ENCODE data around the gene NINJ1. TPM values are rescaled to one million over a fixed set of nuclear protein-coding genes. Genes with fewer than 3 reads are reported as not detected.

Gene NINJ1
- total RNA-seq, 1 donor from 2014 or later, result 11.0 TPM

DNA sequence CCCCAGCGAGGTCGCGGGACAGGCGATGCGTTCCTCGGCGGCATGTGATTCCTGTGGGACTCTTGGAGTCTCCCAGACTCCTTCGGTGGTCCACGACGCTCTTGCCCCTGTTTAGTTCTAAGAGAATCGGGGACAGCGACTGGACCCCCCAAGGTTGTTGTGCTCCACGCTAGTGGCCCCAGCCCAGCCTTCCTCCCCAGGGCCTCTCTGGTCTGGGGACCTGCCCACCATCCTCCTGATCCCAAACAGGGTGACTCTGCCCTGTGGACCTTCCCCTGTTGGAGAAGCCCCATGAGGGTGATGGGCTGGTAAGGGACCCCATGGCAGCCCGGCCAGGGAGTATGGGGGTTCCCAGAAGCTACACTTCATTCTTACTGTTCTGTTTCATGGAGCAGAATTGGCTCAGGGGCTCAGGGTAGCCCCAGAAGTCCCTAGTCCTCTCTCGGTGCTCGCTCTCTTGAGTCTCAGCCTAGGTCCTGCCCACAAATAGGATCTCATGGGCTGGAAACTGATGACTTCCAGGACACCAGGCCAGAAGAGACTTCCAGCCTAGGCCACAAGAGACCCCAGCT lies 37.2 kb downstream of the NINJ1 start:
- Mint-ChIP-seq H3K27ac (peak overlapping the region; percentile 78), H3K9me3 (no peaks in the 10 kb centered on the region), H3K36me3 (ENCODE audit: low read depth) (peaks cover 3% of the 10 kb centered on the region), H3K4me3 (peak overlapping the region; percentile 84), H3K4me1 (peaks cover 71% of the 10 kb centered on the region), H3K27me3 (no peaks in the 10 kb centered on the region)
- no peak for TF ChIP-seq CTCF (IDR thresholded peaks at IDR 0.05)
- intact Hi-C loops (cut with micrococcal nuclease), result loop anchor here (1.0 to 10.0 kb wide), 4 partner anchors 37 to 358 kb away; partner anchors contain the start of genes FAM120A, FAM120AOS and NINJ1
- ChIA-PET POLR2A (interaction anchor here (0.6 to 4.7 kb wide), 6 partner anchors 10 to 357 kb away, joined by 3 to 53 read pairs (median 12); partner anchors contain the start of gene SUSD3), CTCF (interaction anchor here (1.1 kb wide), 1 partner anchor 12 kb away, joined by 4 read pairs; no protein-coding TSS in a partner anchor)
- DNase-seq (no peak), ATAC-seq (ENCODE audit: low read depth) (no peak)

DNA sequence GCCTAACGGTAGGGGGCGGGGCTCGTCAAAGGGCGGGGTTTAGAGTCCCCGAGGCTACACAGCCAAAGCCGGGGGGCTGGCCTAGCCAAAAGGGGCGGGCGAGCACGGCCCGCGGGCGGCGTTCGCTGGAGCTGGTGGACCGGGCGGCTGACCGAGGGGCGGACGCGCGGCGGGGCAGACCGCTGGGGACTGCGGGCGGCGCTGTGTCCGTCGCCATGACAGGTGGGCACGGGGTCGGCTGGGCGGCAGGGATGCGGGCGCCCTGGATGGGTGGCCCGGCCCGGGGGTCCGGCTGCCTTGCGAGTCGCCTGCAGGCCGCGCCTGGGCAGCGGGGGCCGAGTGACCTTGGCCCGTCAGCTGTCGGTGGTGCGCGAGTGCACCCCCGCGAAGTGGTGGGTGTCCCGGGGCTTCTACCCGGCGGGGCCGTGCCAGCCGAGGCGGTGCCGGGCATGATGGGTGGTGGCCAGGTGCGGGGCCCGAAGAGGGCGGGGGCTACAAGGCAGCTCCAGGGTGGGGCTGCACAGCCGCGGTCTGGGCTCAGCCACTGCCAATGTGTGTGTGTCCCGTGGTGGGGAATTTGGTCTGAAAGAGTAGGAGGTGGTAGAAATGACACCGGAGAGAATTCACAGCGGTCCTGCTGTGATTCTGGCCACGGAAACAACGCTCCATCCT lies 37.8 kb downstream of the NINJ1 start, which contains the start of gene CARD19:
Gene CARD19 (plus strand): TSS at position 87 of the 672 bp plus-strand sequence. CDS start 129 bp downstream, at position 216.
- ATAC-seq (ENCODE audit: low read depth), result no peak
- POLR2A ChIA-PET, result interaction anchor here (0.5 to 4.7 kb wide), 16 partner anchors 8 to 426 kb away, joined by 3 to 53 read pairs (median 4); partner anchors contain the start of genes IPPK, NINJ1 and SUSD3
- H3K9me3 Mint-ChIP-seq, result peaks cover under 1% of the 10 kb centered on the region

GRCh38 chr9:93095205-93096130 lies 38.6 kb downstream of the NINJ1 start:
- peaks cover 83% of the 10 kb centered on the region for H3K4me1 Mint-ChIP-seq
- peak; percentile 79 for ATAC-seq (ENCODE audit: low read depth)
- no peaks in the 10 kb centered on the region for H3K27me3 Mint-ChIP-seq
- H3K27ac Mint-ChIP-seq, result peak overlapping the region; percentile 99
- peak; percentile 100 for DNase-seq
- no peak for TF ChIP-seq CTCF (IDR thresholded peaks at IDR 0.05)
- peaks cover 5% of the 10 kb centered on the region for H3K36me3 Mint-ChIP-seq (ENCODE audit: low read depth)
- ChIA-PET CTCF (interaction anchor here (1.1 kb wide), 1 partner anchor 14 kb away, joined by 4 read pairs; no protein-coding TSS in a partner anchor), POLR2A (interaction anchor here (0.6 to 4.7 kb wide), 23 partner anchors 9 to 425 kb away, joined by 3 to 53 read pairs (median 4); partner anchors contain the start of genes FAM120AOS, IPPK, NINJ1 and SUSD3)
- H3K9me3 Mint-ChIP-seq, result peaks cover 4% of the 10 kb centered on the region
- peak overlapping the region; percentile 86 for H3K4me3 Mint-ChIP-seq
- intact Hi-C loops (cut with micrococcal nuclease), result loop anchor here (1.0 to 10.0 kb wide), 9 partner anchors 31 to 471 kb away; partner anchors contain the start of genes FAM120A, FAM120AOS, NINJ1 and ZNF484

More for the DNA sequence above, 37.8 kb downstream of the NINJ1 start, which contains the start of gene CARD19:
- H3K4me3 Mint-ChIP-seq, result peak within 1 kb of the TSS; percentile 86
- no peaks in the 10 kb centered on the region for H3K27me3 Mint-ChIP-seq
- CTCF ChIA-PET, result interaction anchor here (1.1 kb wide), 1 partner anchor 13 kb away, joined by 4 read pairs; no protein-coding TSS in a partner anchor
- peaks cover 77% of the 10 kb centered on the region for H3K4me1 Mint-ChIP-seq
- no peak for TF ChIP-seq CTCF (IDR thresholded peaks at IDR 0.05)
- peaks cover 5% of the 10 kb centered on the region for H3K36me3 Mint-ChIP-seq (ENCODE audit: low read depth)
- DNase-seq, result no peak
- peak within 1 kb of the TSS; percentile 99 for H3K27ac Mint-ChIP-seq
- intact Hi-C loops (cut with micrococcal nuclease), result loop anchor here (1.0 to 10.0 kb wide), 4 partner anchors 38 to 359 kb away; partner anchors contain the start of genes FAM120A, FAM120AOS and NINJ1

DNA sequence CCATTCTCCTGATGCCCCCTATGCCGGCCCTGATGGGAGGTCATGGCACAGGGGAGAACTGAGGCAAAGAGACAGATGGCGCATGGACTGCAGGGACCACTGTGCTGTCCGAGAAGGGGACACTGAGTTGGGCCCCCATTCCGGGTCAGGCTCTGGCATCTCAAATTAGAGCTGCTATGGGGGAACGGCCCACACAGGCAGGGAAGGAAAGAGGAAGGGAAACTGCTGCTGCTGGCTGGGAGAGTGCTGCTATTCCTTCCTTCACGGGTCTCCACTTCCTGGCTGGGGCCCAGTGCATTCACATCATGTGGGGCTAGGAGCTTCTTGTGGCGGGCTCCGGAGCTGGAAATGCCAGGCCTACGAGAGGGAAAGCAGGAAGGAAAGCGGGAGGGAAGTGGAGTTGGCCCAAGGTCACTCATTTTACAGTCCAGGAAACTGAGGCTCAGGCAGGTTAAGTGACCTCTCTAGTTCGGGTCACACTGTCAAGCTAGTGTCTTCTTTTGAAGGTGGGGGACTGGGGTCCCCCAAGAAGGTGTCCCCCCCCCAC lies 39.3 kb downstream of the NINJ1 start:
- CTCF ChIA-PET, result no interaction called here
- intact Hi-C loops (cut with micrococcal nuclease), result loop anchor here (1.0 to 10.0 kb wide), 7 partner anchors 30 to 472 kb away; partner anchors contain the start of genes FAM120A, FAM120AOS, SUSD3 and ZNF484
- peak overlapping the region; percentile 86 for H3K4me3 Mint-ChIP-seq
- H3K36me3 Mint-ChIP-seq (ENCODE audit: low read depth), result peaks cover 7% of the 10 kb centered on the region
- peak; percentile 52 for DNase-seq
- no peaks in the 10 kb centered on the region for H3K27me3 Mint-ChIP-seq
- H3K27ac Mint-ChIP-seq, result peak overlapping the region; percentile 99
- POLR2A ChIA-PET, result interaction anchor here (0.7 to 4.7 kb wide), 19 partner anchors 9 to 424 kb away, joined by 3 to 53 read pairs (median 5); partner anchors contain the start of genes FAM120AOS, IPPK, NINJ1 and SUSD3
- H3K4me1 Mint-ChIP-seq, result peaks cover 86% of the 10 kb centered on the region
- no peak for TF ChIP-seq CTCF (IDR thresholded peaks at IDR 0.05)
- peaks cover 4% of the 10 kb centered on the region for H3K9me3 Mint-ChIP-seq
- no peak for ATAC-seq (ENCODE audit: low read depth)
